HG03135 (cell line): ENCODE measurements around the gene ZFP14.
"Not testable (repeated sequence)": the region's sequence is repeated elsewhere in the genome, so short reads cannot be mapped to it uniquely, and the experiment has no call there.

Experiments
- ATAC-seq: cut with Tn5 transposase; IDR thresholded peaks from one replicate; pipeline ENCODE4 v1.9.1; 2021; ENCODE audit warnings: mild to moderate bottlenecking, moderate library complexity; ENCODE audit not compliant: unreplicated experiment

The ZFP14 gene

DNA sequence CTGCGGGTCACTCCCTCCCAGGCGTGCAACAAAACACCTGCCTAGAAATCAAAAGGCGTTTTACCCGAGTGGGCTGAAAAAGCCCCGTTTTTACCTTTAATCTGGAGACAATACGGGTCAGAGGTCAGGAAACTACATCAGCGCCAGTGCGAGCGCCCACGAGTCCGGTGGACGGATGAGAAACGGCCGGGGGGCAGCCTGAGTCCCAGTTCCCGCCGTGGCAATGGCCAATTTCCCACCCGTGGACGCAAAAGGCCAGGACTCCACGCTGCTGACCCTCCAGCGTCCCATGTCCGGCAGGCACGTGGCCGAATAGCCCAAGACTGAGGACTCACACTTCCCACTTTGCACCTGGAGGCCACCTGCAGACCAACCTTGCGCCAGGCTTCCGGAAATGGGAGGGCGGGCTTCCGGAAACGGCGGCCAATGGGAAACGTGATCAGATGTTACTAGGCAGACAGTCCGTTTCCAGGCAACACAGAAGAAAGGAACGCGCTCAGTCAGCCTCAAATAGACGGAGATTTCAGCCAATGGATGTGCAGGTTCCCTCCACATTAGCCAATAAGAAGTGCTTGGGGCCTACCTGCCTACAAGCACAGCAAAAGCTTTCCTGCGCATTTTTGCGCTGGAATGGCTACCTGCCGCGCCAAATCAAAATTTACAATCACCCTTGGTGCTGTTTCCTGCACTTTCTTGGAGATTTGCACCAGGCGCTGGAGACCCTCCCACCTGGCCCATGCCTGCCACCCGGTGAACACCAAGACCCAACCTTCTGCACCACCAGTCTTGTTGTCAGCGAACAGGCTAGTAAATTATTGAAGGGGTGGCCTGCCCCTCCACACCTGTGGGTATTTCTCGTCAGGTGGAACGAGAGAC, 47.4 kb downstream of the ZFP14 start:
- ATAC-seq = peak; percentile 55

DNA sequence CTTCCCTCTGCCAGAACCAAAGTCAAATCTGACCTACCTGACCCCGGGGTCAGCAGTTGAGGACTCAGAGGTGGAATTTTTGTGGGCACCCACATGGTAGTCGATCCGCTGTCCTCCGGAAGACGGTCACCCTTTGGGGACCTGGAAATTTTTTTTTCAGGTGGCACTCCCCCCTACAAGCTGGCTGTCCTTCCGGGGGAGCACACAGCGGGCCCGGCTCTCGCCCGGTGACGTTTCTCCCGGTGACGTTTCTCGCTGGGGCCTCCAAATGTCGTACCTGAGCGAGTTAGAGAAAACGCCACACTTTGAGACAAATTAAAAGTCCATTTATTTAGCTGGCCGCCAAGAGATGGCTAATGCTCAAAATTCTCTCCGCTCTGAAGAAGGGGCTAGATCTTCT, 48.8 kb downstream of the ZFP14 start:
- ATAC-seq = no peak

GRCh38 chr19:36329534-36329933, 49.5 kb downstream of the ZFP14 start:
- not testable (repeated sequence) for ATAC-seq

DNA sequence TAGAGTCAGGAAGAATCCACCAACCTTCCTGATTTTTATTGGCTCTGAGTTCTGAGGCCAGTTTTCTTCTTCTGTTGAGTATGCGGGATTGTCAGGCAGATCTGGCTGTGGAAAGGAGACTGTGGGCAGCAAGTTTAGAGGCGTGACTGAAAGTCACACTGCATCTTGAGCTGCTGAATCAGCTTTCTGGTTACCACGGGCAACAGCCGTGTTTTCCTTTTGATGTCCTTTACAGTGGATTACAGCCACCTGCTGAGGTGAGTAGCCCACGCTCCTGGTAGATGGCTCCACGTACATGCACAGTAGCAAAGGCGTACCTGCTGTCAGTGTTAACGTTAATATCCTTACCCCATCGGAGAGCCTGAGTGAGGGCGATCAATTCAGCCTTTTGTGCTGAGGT, 52.4 kb downstream of the ZFP14 start:
- ATAC-seq = not testable (repeated sequence)

- ATAC-seq = not testable (repeated sequence)
Measured at GRCh38 chr19:36315164-36315563, 63.8 kb downstream of the ZFP14 start.

GRCh38 chr19:36314053-36314452, 64.9 kb downstream of the ZFP14 start:
- ATAC-seq = not testable (repeated sequence)

DNA sequence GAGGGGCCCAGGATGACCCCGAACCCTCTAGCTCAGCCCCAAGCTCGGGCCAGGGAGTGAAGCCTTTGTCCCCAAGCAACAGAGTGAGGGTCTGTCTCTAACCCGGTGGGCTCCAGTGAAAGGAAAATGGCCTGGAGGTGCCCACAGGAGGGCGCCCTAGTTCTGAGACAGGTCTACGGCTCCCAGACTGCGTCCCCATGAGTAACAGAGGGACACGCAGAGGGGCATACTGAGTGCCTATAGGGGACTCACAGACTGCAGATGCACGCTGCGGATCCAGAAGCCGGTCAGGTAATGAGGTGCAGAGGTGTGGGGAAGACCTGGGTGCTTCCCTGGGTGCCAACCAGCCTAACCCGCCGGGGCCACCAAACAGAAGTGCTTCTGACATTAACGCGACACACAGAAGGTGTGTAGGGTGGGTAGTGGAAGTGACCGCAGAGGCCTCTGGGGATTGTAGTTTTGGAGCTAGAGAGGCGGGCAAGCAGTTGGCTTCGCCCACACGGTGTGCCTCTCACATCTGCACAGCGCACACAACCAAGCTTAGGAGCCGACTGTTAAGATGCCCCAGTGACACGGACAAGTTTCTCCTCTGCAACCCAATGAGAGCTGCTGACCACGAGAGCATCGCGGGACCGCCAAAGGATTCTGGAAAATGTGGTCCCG, 67.8 kb downstream of the ZFP14 start:
- ATAC-seq = not testable (repeated sequence)

- ATAC-seq = not testable (repeated sequence)
Measured at GRCh38 chr19:36310416-36310990, 68.5 kb downstream of the ZFP14 start.

GRCh38 chr19:36309759-36310158, 69.2 kb downstream of the ZFP14 start:
- ATAC-seq = not testable (repeated sequence)

- not testable (repeated sequence) for ATAC-seq
Measured at GRCh38 chr19:36309309-36309708, 69.7 kb downstream of the ZFP14 start.

- not testable (repeated sequence) for ATAC-seq
Measured at GRCh38 chr19:36292317-36292716, 86.7 kb downstream of the ZFP14 start.
